Suprapubic skin (tissue), 4 donors: ENCODE data around the gene EGFR. TPM values are rescaled to one million over a fixed set of nuclear protein-coding genes. Genes with fewer than 3 reads are reported as not detected.
A peak's percentile ranks its signal among the peaks of the same experiment; 100 is the strongest.

Experiments used
- DNase-seq, 2 donors: peaks; one replicate each; pipeline ENCODE4 v3.0.0-alpha.2; 2019; ENCODE audit warnings: low spot score in 2 of 2
- H3K27ac ChIP-seq: fragments of 200-600 bp; sonication (generic); one replicate; pipeline ENCODE4 v1.5.1; 2019
- H3K27me3 ChIP-seq: fragments of 200-600 bp; sonication (generic); one replicate; pipeline ENCODE4 v1.5.1; 2019
- H3K36me3 ChIP-seq: fragments of 200-600 bp; sonication (generic); one replicate; pipeline ENCODE4 v1.5.1; 2019
- H3K4me1 ChIP-seq: fragments of 200-600 bp; sonication (generic); one replicate; pipeline ENCODE4 v1.5.1; 2019
- H3K4me3 ChIP-seq: fragments of 200-600 bp; sonication (generic); one replicate; pipeline ENCODE4 v1.5.1; 2019; ENCODE audit warnings: mild to moderate bottlenecking
- H3K9me3 ChIP-seq: fragments of 200-600 bp; sonication (generic); one replicate; pipeline ENCODE4 v1.5.1; 2019
- EP300 ChIP-seq: sonication (generic); formaldehyde crosslinking; IDR thresholded peaks from one replicate; pipeline ENCODE4 v1.6.1; 2017; ENCODE audit warnings: antibody characterized with exemption
- POLR2A ChIP-seq, 2 donors: fragments of 450-650 bp; IDR thresholded peaks; one replicate each; pipeline ENCODE4 v1.6.1; 2017; ENCODE audit warnings: antibody characterized with exemption in 2 of 2, mild to moderate bottlenecking in 2 of 2, moderate library complexity in 2 of 2
- POLR2AphosphoS5 ChIP-seq, 3 donors: sonication (generic); formaldehyde crosslinking; IDR thresholded peaks; one replicate each; pipeline ENCODE4 v1.6.1; 2017; ENCODE audit warnings: antibody characterized with exemption in 3 of 3
- WGBS: methylation state at CpG from one replicate; pipeline ENCODE4 v1.1.5; 2018; 5-methylcytosine and 5-hydroxymethylcytosine counted together
- total RNA-seq, 4 donors: library from RNA; depleted of rRNA; stranded (reverse); fragments of >200 nt; gene quantifications; one replicate each; pipeline ENCODE4 v1.1.0, GENCODE V29; 2016
- TF ChIP-seq, protein P1 (sequence below), 2 donors: fragments of 200-600 bp in 1 of 2; fragments of 450-650 bp in 1 of 2; sonication (generic) in 1 of 2; IDR thresholded peaks; one replicate each; pipeline ENCODE4 v1.5.1; 2016 to 2019; ENCODE audit warnings: antibody characterized with exemption in 2 of 2, mild to moderate bottlenecking in 1 of 2, moderate library complexity in 1 of 2

The EGFR gene
- total RNA-seq, 4 donors from 2014 or later, result 231 to 341 (median 271) TPM

DNA sequence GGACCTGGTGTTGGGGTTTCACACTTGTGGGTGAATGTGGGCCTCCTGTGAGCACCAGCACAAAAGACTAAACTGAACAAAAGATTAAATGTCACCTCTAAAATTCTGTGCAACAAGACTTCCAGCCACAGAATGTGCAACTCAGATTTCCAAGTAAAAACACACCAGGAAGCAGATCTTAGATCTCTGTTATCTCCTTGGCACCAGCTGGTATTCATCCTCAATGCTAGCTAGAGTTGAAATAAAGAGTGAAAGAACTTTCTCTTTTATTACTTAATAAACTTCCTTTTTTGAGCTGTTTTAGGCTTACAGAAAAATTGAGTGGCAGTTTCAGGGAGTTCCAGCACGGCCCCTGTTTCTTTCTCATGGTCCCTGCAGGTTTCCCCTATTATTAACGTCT lies 40.2 kb downstream of the EGFR start:
- WGBS, result 73% methylated on average over 2 of the region's 2 CpGs
- Histone ChIP-seq H3K9me3 (no peaks in the 10 kb centered on the region), H3K36me3 (no peaks in the 10 kb centered on the region), H3K27ac (no peak overlapping the region), H3K27me3 (no peaks in the 10 kb centered on the region), H3K4me3 (no peak overlapping the region), H3K4me1 (peaks cover 78% of the 10 kb centered on the region)
- TF ChIP-seq EP300 (no peak), POLR2AphosphoS5 (IDR thresholded peaks at IDR 0.05) (no peak), POLR2A (IDR thresholded peaks at IDR 0.05) (no peak)
- TF ChIP-seq, protein P1, sequence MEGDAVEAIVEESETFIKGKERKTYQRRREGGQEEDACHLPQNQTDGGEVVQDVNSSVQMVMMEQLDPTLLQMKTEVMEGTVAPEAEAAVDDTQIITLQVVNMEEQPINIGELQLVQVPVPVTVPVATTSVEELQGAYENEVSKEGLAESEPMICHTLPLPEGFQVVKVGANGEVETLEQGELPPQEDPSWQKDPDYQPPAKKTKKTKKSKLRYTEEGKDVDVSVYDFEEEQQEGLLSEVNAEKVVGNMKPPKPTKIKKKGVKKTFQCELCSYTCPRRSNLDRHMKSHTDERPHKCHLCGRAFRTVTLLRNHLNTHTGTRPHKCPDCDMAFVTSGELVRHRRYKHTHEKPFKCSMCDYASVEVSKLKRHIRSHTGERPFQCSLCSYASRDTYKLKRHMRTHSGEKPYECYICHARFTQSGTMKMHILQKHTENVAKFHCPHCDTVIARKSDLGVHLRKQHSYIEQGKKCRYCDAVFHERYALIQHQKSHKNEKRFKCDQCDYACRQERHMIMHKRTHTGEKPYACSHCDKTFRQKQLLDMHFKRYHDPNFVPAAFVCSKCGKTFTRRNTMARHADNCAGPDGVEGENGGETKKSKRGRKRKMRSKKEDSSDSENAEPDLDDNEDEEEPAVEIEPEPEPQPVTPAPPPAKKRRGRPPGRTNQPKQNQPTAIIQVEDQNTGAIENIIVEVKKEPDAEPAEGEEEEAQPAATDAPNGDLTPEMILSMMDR (IDR thresholded peaks at IDR 0.05), result no peak
- no peak for DNase-seq

DNA sequence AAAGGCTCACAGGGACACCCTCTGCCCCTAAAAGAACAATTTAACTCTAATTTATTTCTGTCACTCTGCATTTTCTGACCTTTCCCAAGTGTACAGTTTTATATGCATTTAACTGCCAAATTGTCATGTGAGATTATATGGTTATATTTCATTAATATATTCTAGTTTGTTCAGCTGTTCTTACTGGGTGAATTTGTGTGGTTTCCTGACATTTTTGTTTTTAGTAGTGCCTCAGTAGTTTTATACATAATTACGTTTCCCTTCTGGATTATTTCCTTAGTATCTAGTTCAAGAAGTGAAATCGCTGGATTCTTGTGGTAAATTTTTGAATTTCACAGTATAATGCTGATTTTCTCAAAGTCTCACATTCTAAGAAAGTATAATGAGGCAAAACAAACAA lies 41.3 kb downstream of the EGFR start:
- Histone ChIP-seq H3K4me1 (peaks cover 78% of the 10 kb centered on the region), H3K27ac (peak overlapping the region; percentile 14), H3K27me3 (no peaks in the 10 kb centered on the region), H3K9me3 (no peaks in the 10 kb centered on the region), H3K36me3 (no peaks in the 10 kb centered on the region), H3K4me3 (no peak overlapping the region)
- TF ChIP-seq POLR2AphosphoS5 (IDR thresholded peaks at IDR 0.05) (no peak), EP300 (no peak), POLR2A (IDR thresholded peaks at IDR 0.05) (no peak)
- TF ChIP-seq, protein P1 (IDR thresholded peaks at IDR 0.05), result no peak
- WGBS, result 90% methylated on average over 2 of the region's 2 CpGs
- no peak for DNase-seq

DNA sequence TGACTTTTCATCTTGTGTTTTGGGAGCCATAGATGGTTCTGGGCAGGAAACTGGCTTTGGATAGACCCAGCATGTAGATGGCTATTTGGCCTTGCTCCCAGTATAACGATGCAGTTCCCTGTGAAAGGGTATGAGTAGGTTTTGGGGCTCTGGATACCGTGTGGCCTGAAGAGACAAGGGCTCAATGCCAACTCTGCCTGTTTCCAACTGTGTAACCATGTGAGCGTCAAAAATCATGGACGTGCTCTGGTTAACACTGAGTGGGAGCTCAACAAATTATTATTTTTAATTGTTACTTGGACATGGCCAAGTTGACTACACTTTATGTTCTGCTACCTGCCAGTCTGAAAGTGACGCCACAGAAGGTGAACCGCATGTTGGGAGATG lies 41.8 kb downstream of the EGFR start:
- Histone ChIP-seq H3K4me3 (no peak overlapping the region), H3K4me1 (peaks cover 78% of the 10 kb centered on the region), H3K27me3 (no peaks in the 10 kb centered on the region), H3K36me3 (no peaks in the 10 kb centered on the region), H3K27ac (peak overlapping the region; percentile 51), H3K9me3 (no peaks in the 10 kb centered on the region)
- WGBS, result 65% methylated on average over 6 of the region's 6 CpGs
- DNase-seq, result no peak
- TF ChIP-seq POLR2A (IDR thresholded peaks at IDR 0.05) (no peak), EP300 (no peak), POLR2AphosphoS5 (IDR thresholded peaks at IDR 0.05) (no peak)
- TF ChIP-seq, protein P1 (IDR thresholded peaks at IDR 0.05), result no peak

DNA sequence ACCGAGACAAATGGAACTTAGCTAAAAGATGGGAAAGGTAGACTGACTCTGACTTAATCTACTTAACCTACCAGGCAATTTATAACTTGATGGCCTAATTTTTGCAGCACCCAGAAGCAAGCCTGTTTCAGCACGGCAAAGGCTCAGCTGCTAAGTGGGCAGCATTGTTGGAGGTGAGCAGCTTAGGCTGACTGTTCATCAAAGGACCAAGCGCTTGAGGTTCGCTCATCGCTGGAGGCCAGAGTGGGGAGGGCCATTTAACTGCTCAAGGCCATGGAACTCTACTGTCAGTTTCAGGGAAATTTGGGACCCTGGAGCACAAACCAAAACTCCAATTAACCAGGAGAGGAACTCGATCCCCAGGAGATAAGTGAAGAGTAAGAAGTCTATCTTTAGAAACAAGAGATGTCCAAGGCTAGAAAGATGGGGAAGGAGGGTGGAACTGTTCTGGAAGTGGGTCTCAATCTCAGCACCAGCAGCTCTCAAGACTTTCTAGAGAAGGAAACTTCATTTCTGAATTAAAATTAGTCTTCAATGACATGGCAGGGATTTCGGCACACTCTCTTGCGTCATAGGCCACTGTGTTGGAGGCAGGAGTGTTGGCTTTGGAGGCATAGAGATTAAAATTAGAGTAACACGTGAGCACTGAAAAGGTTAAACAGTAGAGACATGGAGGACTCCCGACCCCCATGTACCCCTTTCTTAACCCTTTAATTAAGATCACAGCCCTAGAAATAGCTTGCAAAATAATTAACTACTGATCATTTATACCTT lies 43.1 kb downstream of the EGFR start:
- Histone ChIP-seq H3K27me3 (no peaks in the 10 kb centered on the region), H3K4me1 (peaks cover 78% of the 10 kb centered on the region), H3K4me3 (no peak overlapping the region), H3K27ac (peak overlapping the region; percentile 11), H3K9me3 (no peaks in the 10 kb centered on the region), H3K36me3 (no peaks in the 10 kb centered on the region)
- TF ChIP-seq EP300, result no peak
- TF ChIP-seq POLR2AphosphoS5 (IDR thresholded peaks at IDR 0.05), result no peak
- TF ChIP-seq, protein P1 (IDR thresholded peaks at IDR 0.05), result no peak
- 73% methylated on average over 10 of the region's 10 CpGs for WGBS
- DNase-seq, result no peak

DNA sequence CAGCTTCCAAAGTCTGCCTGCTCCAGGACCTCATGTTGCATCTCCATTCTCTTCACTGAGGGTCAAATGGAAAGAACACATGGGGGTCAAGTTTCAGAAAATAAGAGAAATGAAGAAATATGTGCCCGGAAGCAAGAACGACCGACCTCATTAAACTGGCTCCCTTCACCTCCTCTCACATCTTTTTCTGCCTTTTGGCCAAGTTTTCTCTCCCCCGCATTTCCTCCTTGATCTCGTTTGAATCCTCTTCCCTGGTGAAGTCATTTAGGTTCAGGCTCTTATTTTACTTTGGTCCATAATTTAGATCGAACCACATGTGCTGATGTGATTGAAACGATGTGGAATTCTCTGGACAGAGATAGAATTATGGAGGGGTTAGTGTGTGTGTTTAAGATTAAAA lies 44.2 kb downstream of the EGFR start:
- Histone ChIP-seq H3K27me3 (no peaks in the 10 kb centered on the region), H3K9me3 (no peaks in the 10 kb centered on the region), H3K27ac (no peak overlapping the region), H3K36me3 (no peaks in the 10 kb centered on the region), H3K4me1 (peaks cover 73% of the 10 kb centered on the region), H3K4me3 (no peak overlapping the region)
- 81% methylated on average over 7 of the region's 7 CpGs for WGBS
- TF ChIP-seq EP300, result no peak
- TF ChIP-seq, protein P1 (IDR thresholded peaks at IDR 0.05), result no peak
- no peak for TF ChIP-seq POLR2A (IDR thresholded peaks at IDR 0.05)
- no peak for TF ChIP-seq POLR2AphosphoS5 (IDR thresholded peaks at IDR 0.05)
- DNase-seq, result no peak
